AG10803 (cell line): ENCODE results near the gene KDM1A.
A peak's percentile ranks its signal among the peaks of the same experiment; 100 is the strongest.

Source experiments
- DNase-seq: peaks from one replicate; pipeline ENCODE4 v3.0.0; 2010; ENCODE audit warnings: low read depth
- H3K4me3 ChIP-seq: 2 replicates; pipeline ENCODE4 v1.5.1; 2011; ENCODE audit warnings: mild to moderate bottlenecking, low read length, control low read depth
- CTCF ChIP-seq: conservative IDR thresholded peaks from 2 replicates; pipeline ENCODE4 v1.5.1; 2011; ENCODE audit warnings: mild to moderate bottlenecking, low read length, control low read depth, inconsistent platforms

KDM1A gene

GRCh38 chr1:23122023-23122748 lies 102.9 kb downstream of the KDM1A start:
- DNase-seq: peak; percentile 65
- H3K4me3 ChIP-seq: no peak overlapping the region
- no peak for TF ChIP-seq CTCF

GRCh38 chr1:23122796-23123195 lies 103.5 kb downstream of the KDM1A start:
- TF ChIP-seq CTCF: no peak
- no peak for DNase-seq
- H3K4me3 ChIP-seq: no peak overlapping the region

GRCh38 chr1:23123528-23123927 lies 104.3 kb downstream of the KDM1A start:
- no peak for TF ChIP-seq CTCF
- H3K4me3 ChIP-seq: no peak overlapping the region
- no peak for DNase-seq

- DNase-seq: no peak
- no peak overlapping the region for H3K4me3 ChIP-seq
- TF ChIP-seq CTCF: no peak
Observed at GRCh38 chr1:23124259-23125026, 105.2 kb downstream of the KDM1A start.

- no peak for TF ChIP-seq CTCF
- no peak overlapping the region for H3K4me3 ChIP-seq
- no peak for DNase-seq
Observed at GRCh38 chr1:23125489-23125888, 106.2 kb downstream of the KDM1A start.

- no peak for DNase-seq
- H3K4me3 ChIP-seq: no peak overlapping the region
- TF ChIP-seq CTCF: no peak
Observed at GRCh38 chr1:23126200-23126599, 106.9 kb downstream of the KDM1A start.

GRCh38 chr1:23126801-23127200 lies 107.5 kb downstream of the KDM1A start:
- peak; percentile 58 for DNase-seq
- no peak overlapping the region for H3K4me3 ChIP-seq
- TF ChIP-seq CTCF: no peak
